Dendritic cell treated with granulocyte-macrophage colony-stimulating factor and Interleukin-4, amounts not matched to agents 40 ng/mL and 50 ng/mL, for 4 days (primary cell): ENCODE data around the gene WBP2NL.

Source experiments
- H3K27ac Mint-ChIP-seq: one replicate; pipeline ENCODE4 v1.8.0; 2022; ENCODE audit warnings: mild to moderate bottlenecking, mixed read lengths
- H3K27me3 Mint-ChIP-seq: one replicate; pipeline ENCODE4 v1.8.0; 2022; ENCODE audit warnings: mild to moderate bottlenecking, mixed read lengths
- H3K36me3 Mint-ChIP-seq: one replicate; pipeline ENCODE4 v1.8.0; 2022; ENCODE audit warnings: low read depth, mixed read lengths
- H3K4me1 Mint-ChIP-seq: one replicate; pipeline ENCODE4 v1.8.0; 2022; ENCODE audit warnings: low read depth, mixed read lengths
- H3K4me3 Mint-ChIP-seq: one replicate; pipeline ENCODE4 v1.8.0; 2022; ENCODE audit warnings: mild to moderate bottlenecking, moderate library complexity, mixed read lengths
- H3K9me3 Mint-ChIP-seq: one replicate; pipeline ENCODE4 v1.8.0; 2022; ENCODE audit warnings: mixed read lengths
- intact Hi-C: fragments of 100-400 bp; cut with micrococcal nuclease; formaldehyde crosslinking; loops from one replicate; pipeline ENCODE4 v1.15.0; 2022

The WBP2NL gene

GRCh38 chr22:42076764-42077485 is 78.3 kb downstream of the WBP2NL start:
- peak overlapping the region; percentile 98 for H3K27ac Mint-ChIP-seq
- no peaks in the 10 kb centered on the region for H3K9me3 Mint-ChIP-seq
- peaks cover 60% of the 10 kb centered on the region for H3K4me1 Mint-ChIP-seq
- no peak overlapping the region for H3K4me3 Mint-ChIP-seq
- no peaks in the 10 kb centered on the region for H3K27me3 Mint-ChIP-seq
- intact Hi-C loops = no loop called here
- peaks cover 60% of the 10 kb centered on the region for H3K36me3 Mint-ChIP-seq

- peak overlapping the region; percentile 98 for H3K27ac Mint-ChIP-seq
Measured at GRCh38 chr22:42077486-42078125, 79.0 kb downstream of the WBP2NL start.

More at GRCh38 chr22:42077486-42078125, 79.0 kb downstream of the WBP2NL start:
- Mint-ChIP-seq H3K9me3 (no peaks in the 10 kb centered on the region), H3K27me3 (no peaks in the 10 kb centered on the region), H3K4me1 (peaks cover 60% of the 10 kb centered on the region), H3K4me3 (no peak overlapping the region), H3K36me3 (peaks cover 67% of the 10 kb centered on the region)
- intact Hi-C loops = loop anchor here (2.0 kb wide), 1 partner anchor 111 kb away; no protein-coding TSS in a partner anchor
